Mucosa of stomach (tissue), 1 donor: ENCODE results near the gene STARD10.
A peak's percentile ranks its signal among the peaks of the same experiment; 100 is the strongest.

Source experiments
- H3K27me3 ChIP-seq: one replicate; pipeline ENCODE4 v1.7.0; 2013; ENCODE audit warnings: mild to moderate bottlenecking, low read length; ENCODE audit not compliant: control insufficient read depth, insufficient read depth
- H3K36me3 ChIP-seq: one replicate; pipeline ENCODE4 v1.7.0; 2013; ENCODE audit warnings: low read length; ENCODE audit not compliant: control insufficient read depth, insufficient read depth
- H3K4me1 ChIP-seq: one replicate; pipeline ENCODE4 v1.7.0; 2013; ENCODE audit warnings: mild to moderate bottlenecking, low read length; ENCODE audit not compliant: control insufficient read depth, insufficient read depth
- H3K4me3 ChIP-seq: one replicate; pipeline ENCODE4 v1.7.0; 2013; ENCODE audit warnings: low read length
- H3K9ac ChIP-seq: one replicate; pipeline ENCODE4 v1.7.0; 2013; ENCODE audit warnings: mild to moderate bottlenecking, low read length, moderate library complexity
- H3K9me3 ChIP-seq: one replicate; pipeline ENCODE4 v1.7.0; 2013; ENCODE audit warnings: mild to moderate bottlenecking, low read length, moderate library complexity; ENCODE audit not compliant: control insufficient read depth
- donor health status: Pancreatic carcinoma.

STARD10 gene

GRCh38 chr11:72823105-72823804 lies 29.4 kb upstream of the STARD10 start:
- Histone ChIP-seq H3K36me3 (peaks cover 6% of the 10 kb centered on the region), H3K4me3 (no peak overlapping the region), H3K27me3 (no peaks in the 10 kb centered on the region), H3K9ac (no peak overlapping the region), H3K9me3 (no peaks in the 10 kb centered on the region), H3K4me1 (peaks cover 15% of the 10 kb centered on the region)

DNA sequence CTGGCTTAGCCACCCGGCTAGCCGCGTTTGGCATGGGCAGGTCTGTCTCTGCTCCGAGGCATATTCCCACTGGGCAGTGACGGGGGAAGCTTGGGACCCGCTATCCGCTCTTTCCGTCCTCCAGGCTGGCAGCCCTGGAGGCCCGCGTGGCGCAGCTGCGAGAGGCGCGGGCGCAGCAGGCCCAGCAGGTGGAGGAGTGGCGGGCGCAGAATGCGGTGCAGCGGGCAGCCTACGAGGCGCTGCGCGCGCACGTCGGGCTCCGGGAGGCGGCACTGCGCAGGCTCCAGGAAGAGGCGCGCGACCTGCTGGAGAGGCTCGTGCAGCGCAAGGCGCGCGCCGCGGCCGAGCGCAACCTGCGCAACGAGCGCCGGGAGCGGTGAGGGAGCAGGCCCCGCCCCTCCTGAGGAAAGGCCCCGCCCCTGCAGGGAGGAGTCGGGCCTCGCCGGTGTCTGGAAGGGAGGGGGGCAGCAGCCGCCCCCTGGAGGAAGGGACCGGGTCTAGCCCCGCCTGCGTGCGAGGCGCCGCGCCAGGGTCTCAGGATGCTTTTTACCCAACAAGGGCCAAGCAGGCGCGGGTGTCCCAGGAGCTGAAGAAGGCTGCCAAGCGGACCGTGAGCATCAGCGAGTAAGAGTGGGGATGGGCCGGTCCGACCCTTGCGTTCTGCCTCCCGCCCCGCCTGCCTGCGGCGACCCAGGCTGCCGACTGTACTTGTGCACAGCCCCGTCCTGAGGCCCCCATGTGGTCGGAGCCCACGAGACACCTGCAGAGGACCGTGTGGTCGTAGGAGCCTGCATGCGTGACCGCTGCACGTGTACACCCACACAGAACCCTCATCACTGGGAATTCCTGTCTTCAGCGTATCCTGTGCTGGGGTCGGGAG lies 28.3 kb upstream of the STARD10 start:
- peak overlapping the region; percentile 31 for H3K4me3 ChIP-seq
- H3K4me1 ChIP-seq: peaks cover 15% of the 10 kb centered on the region
- H3K27me3 ChIP-seq: no peaks in the 10 kb centered on the region
- peaks cover 6% of the 10 kb centered on the region for H3K36me3 ChIP-seq
- H3K9me3 ChIP-seq: no peaks in the 10 kb centered on the region
- H3K9ac ChIP-seq: peak overlapping the region; percentile 57

DNA sequence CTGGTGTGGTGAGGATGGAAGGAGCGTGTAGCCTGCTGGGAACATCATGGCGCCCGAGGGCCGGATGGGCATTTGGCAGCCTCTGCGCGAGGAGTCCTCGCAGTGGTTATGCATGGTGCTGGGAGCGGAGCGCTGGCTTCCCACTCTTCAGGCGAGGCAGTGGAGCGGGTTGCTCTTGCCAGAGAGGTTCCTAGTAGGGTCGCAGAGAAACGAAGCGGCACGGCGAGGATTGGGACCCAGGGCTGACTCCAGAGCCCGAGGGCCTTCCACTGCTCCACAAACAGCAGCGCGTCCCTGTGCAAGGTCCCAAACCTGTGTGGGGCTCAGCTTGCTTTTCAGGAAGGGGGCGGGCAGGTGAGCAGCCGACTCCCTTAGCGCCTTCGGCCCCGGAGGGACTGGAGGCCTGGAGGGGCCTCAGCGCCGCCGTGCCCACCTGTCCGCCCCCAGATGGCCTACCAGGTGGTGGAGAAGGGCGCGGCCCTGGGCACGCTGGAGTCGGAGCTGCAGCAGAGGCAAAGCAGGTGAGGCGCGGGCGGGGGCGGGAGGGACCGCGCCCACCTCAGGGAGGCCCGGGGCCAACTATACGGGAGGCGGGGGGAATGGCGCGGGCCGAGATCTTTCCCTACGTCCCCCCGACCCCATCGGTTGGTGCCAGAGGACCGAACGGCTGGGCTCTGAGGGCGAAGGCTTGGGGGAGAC lies 27.5 kb upstream of the STARD10 start:
- Histone ChIP-seq H3K4me3 (peak overlapping the region; percentile 31), H3K9ac (peak overlapping the region; percentile 57), H3K4me1 (peaks cover 15% of the 10 kb centered on the region), H3K9me3 (no peaks in the 10 kb centered on the region), H3K36me3 (peaks cover 6% of the 10 kb centered on the region), H3K27me3 (no peaks in the 10 kb centered on the region)

GRCh38 chr11:72820439-72821139 lies 26.7 kb upstream of the STARD10 start:
- no peak overlapping the region for H3K4me3 ChIP-seq
- no peaks in the 10 kb centered on the region for H3K9me3 ChIP-seq
- H3K27me3 ChIP-seq: no peaks in the 10 kb centered on the region
- peaks cover 6% of the 10 kb centered on the region for H3K36me3 ChIP-seq
- H3K4me1 ChIP-seq: peaks cover 17% of the 10 kb centered on the region
- no peak overlapping the region for H3K9ac ChIP-seq

DNA sequence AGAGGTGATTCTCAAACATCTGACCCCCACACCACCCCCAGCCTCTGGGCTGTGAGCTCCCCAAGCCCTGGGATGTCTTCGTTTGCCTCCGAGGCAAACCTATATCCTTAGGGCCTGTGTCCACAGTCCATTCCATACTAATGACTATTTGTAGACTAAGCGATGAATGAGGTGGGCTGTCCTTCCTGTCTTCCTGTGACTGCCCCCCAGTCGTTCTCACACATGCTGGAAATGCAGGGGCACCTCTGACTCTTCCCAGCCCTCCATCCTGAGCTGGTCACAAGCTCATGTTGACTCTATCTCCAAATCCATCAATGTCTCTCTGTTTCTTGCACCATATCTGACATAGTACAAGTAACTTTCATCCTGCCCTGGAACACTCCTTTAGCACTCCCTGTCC lies 25.1 kb upstream of the STARD10 start:
- H3K27me3 ChIP-seq: no peaks in the 10 kb centered on the region
- no peak overlapping the region for H3K9ac ChIP-seq
- peaks cover 24% of the 10 kb centered on the region for H3K4me1 ChIP-seq
- no peaks in the 10 kb centered on the region for H3K9me3 ChIP-seq
- H3K36me3 ChIP-seq: peaks cover 6% of the 10 kb centered on the region
- H3K4me3 ChIP-seq: no peak overlapping the region

DNA sequence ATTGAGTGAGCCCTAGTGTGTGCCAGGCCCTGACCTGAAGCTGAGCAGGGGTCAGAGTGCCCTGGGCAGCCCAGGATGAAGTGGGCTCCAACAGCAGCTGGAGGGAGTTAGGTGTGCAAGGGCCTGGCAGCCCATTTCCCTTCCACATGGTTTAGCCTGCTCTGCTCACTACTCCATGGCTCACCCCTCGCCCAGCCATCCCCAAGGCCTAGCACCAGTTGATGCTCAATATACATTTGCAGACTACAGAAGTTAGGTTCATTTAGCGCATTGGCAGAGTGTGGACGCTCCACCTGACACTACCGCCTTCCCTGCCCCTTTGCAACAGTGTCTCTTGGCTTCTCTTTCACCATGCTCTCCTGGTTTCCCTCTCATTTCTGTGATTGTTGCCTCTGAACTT lies 24.1 kb upstream of the STARD10 start:
- Histone ChIP-seq H3K9me3 (no peaks in the 10 kb centered on the region), H3K9ac (no peak overlapping the region), H3K4me3 (no peak overlapping the region), H3K36me3 (peaks cover 6% of the 10 kb centered on the region), H3K27me3 (no peaks in the 10 kb centered on the region), H3K4me1 (peaks cover 34% of the 10 kb centered on the region)

GRCh38 chr11:72816404-72816990 lies 22.6 kb upstream of the STARD10 start:
- Histone ChIP-seq H3K9me3 (no peaks in the 10 kb centered on the region), H3K4me1 (peaks cover 35% of the 10 kb centered on the region), H3K36me3 (peaks cover 6% of the 10 kb centered on the region), H3K9ac (no peak overlapping the region), H3K4me3 (no peak overlapping the region), H3K27me3 (no peaks in the 10 kb centered on the region)

DNA sequence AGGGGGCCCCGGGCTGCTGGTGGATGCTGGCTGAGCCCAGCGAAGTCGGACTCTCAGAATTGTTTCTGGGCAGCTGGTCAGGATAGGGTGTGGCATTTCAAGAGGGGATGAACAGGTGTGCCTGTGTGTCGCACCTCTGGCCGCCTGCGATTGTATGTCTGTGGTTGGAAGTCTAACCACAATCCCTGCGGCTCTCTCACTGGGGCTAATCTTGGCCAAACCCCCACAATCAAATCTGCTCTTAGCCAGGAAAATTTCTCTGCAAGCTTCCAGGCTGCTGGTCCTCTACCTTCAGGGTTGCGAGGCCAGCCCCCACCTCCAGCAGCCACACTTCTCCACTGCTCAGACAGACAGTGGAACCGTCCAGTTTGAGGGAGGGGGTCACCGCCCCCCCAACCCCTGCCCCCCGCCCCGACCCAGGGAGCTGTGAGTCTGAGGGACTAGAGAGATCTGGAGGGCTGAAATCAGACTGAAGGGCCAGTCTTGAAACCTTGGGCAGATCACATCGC lies 21.3 kb upstream of the STARD10 start:
- H3K27me3 ChIP-seq: no peaks in the 10 kb centered on the region
- H3K9me3 ChIP-seq: no peaks in the 10 kb centered on the region
- H3K9ac ChIP-seq: peak overlapping the region; percentile 75
- peaks cover 6% of the 10 kb centered on the region for H3K36me3 ChIP-seq
- peak overlapping the region; percentile 79 for H3K4me3 ChIP-seq
- peaks cover 25% of the 10 kb centered on the region for H3K4me1 ChIP-seq

- peaks cover 6% of the 10 kb centered on the region for H3K36me3 ChIP-seq
- no peaks in the 10 kb centered on the region for H3K9me3 ChIP-seq
- peak within 1 kb of the TSS; percentile 79 for H3K4me3 ChIP-seq
- peak within 1 kb of the TSS; percentile 75 for H3K9ac ChIP-seq
- no peaks in the 10 kb centered on the region for H3K27me3 ChIP-seq
- H3K4me1 ChIP-seq: peaks cover 25% of the 10 kb centered on the region
Measured at GRCh38 chr11:72814286-72815109, 20.7 kb upstream of the STARD10 start, which contains the start of gene ATG16L2. Gene ATG16L2, plus strand, starts transcription at chr11:72814411. Its CDS starts 35 bp downstream, at chr11:72814446.

- peak overlapping the region; percentile 75 for H3K9ac ChIP-seq
- peaks cover 3% of the 10 kb centered on the region for H3K36me3 ChIP-seq
- no peaks in the 10 kb centered on the region for H3K27me3 ChIP-seq
- no peaks in the 10 kb centered on the region for H3K9me3 ChIP-seq
- peak overlapping the region; percentile 79 for H3K4me3 ChIP-seq
- H3K4me1 ChIP-seq: peaks cover 25% of the 10 kb centered on the region
Measured at GRCh38 chr11:72813740-72814285, 20.0 kb upstream of the STARD10 start.
